RPMI7951 (cell line): ENCODE data around the gene CSNK1G1. TPM values are rescaled to one million over a fixed set of nuclear protein-coding genes. Genes with fewer than 3 reads are reported as not detected.
"Not testable (repeated sequence)": the region's sequence is repeated elsewhere in the genome, so short reads cannot be mapped to it uniquely, and the experiment has no call there.

ENCODE experiments used
- DNase-seq: peaks from one replicate; pipeline ENCODE4 v3.0.0-alpha.2; 2012; ENCODE audit warnings: low read depth
- total RNA-seq: library from RNA; depleted of rRNA; stranded (reverse); fragments of >200 nt; shearing (Covaris generic); gene quantifications from 2 replicates; pipeline ENCODE4 v1.2.3, GENCODE V29; 2014

Gene CSNK1G1
- total RNA-seq, 1 experiment from 2014 or later = 23.7 TPM

GRCh38 chr15:64287953-64288352 is 68.0 kb downstream of the CSNK1G1 start:
- DNase-seq = no peak

- DNase-seq = no peak
Observed at GRCh38 chr15:64286473-64286872, 69.5 kb downstream of the CSNK1G1 start.

GRCh38 chr15:64285871-64286270 is 70.1 kb downstream of the CSNK1G1 start:
- no peak for DNase-seq

- no peak for DNase-seq
Observed at GRCh38 chr15:64285150-64285549, 70.8 kb downstream of the CSNK1G1 start.

GRCh38 chr15:64284042-64284441 is 71.9 kb downstream of the CSNK1G1 start:
- peak; percentile 68 for DNase-seq

GRCh38 chr15:64282701-64283100 is 73.3 kb downstream of the CSNK1G1 start:
- no peak for DNase-seq

GRCh38 chr15:64279131-64279530 is 76.8 kb downstream of the CSNK1G1 start:
- no peak for DNase-seq

- no peak for DNase-seq
Observed at GRCh38 chr15:64275934-64276333, 80.0 kb downstream of the CSNK1G1 start.

- DNase-seq = no peak
Observed at GRCh38 chr15:64274341-64274950, 81.5 kb downstream of the CSNK1G1 start.

- DNase-seq = no peak
Observed at GRCh38 chr15:64267331-64267973, 88.5 kb downstream of the CSNK1G1 start.

GRCh38 chr15:64265188-64265587 is 90.8 kb downstream of the CSNK1G1 start:
- not testable (repeated sequence) for DNase-seq

- DNase-seq = no peak
Observed at GRCh38 chr15:64264502-64264901, 91.5 kb downstream of the CSNK1G1 start.

- DNase-seq = no peak
Observed at GRCh38 chr15:64263567-64263966, 92.4 kb downstream of the CSNK1G1 start.

GRCh38 chr15:64256051-64256450 is 99.9 kb downstream of the CSNK1G1 start:
- DNase-seq = no peak

- DNase-seq = no peak
Observed at GRCh38 chr15:64251658-64252057, 104.3 kb downstream of the CSNK1G1 start.

GRCh38 chr15:64251121-64251520 is 104.9 kb downstream of the CSNK1G1 start:
- DNase-seq = peak; percentile 15

- DNase-seq = no peak
Observed at GRCh38 chr15:64249883-64250575, 105.9 kb downstream of the CSNK1G1 start.

GRCh38 chr15:64249406-64249805 is 106.6 kb downstream of the CSNK1G1 start:
- no peak for DNase-seq

- DNase-seq = peak; percentile 93
Observed at GRCh38 chr15:64247906-64248541, 107.9 kb downstream of the CSNK1G1 start.

GRCh38 chr15:64247535-64247905 is 108.5 kb downstream of the CSNK1G1 start:
- no peak for DNase-seq

- peak; percentile 95 for DNase-seq
Observed at GRCh38 chr15:64246364-64247189, 109.4 kb downstream of the CSNK1G1 start.

GRCh38 chr15:64245405-64245804 is 110.6 kb downstream of the CSNK1G1 start:
- no peak for DNase-seq
